HCT116 (cell line): ENCODE results near the gene DCTN2. TPM values are rescaled to one million over a fixed set of nuclear protein-coding genes. Genes with fewer than 3 reads are reported as not detected.
A peak's percentile ranks its signal among the peaks of the same experiment; 100 is the strongest.

ENCODE experiments used
- ATAC-seq: fragments of 200-7000 bp; cut with Tn5 transposase; 2 replicates; pipeline ENCODE4 v1.9.1; 2020; ENCODE audit warnings: mild to moderate bottlenecking, moderate library complexity
- BruUV-seq: library from RNA; stranded (reverse); fragments of 400-500 nt; replicated peaks from 2 replicates; lab custom pipeline; 2021; lab: Mats Ljungman, UMichigan
- CTCF ChIA-PET: fragments of 300-600 bp; sonication (Branson Sonifier 250); formaldehyde crosslinking; loops from one replicate; lab custom pipeline; 2021; ENCODE audit warnings: antibody characterized with exemption; lab: Charles Lee
- POLR2A ChIA-PET: fragments of 300-600, 350-600 bp; sonication (Branson Sonifier 250); formaldehyde crosslinking; loops from one replicate; lab custom pipeline; 2021; ENCODE audit warnings: antibody characterized with exemption; lab: Charles Lee
- RAD21 ChIA-PET, 2 experiments: fragments of 300-600 bp; sonication (Branson Sonifier 250); formaldehyde crosslinking; loops; one replicate each; lab custom pipeline; 2023; ENCODE audit warnings: low total read pairs in 2 of 2; ENCODE audit not compliant: uncharacterized antibody in 2 of 2, unreplicated experiment in 2 of 2, low non-redundant PET in 1 of 2; lab: Charles Lee
- DNase-seq: peaks from one replicate; pipeline ENCODE4 v3.0.0-alpha.2; 2010; ENCODE audit warnings: low read depth, low spot score
- H2AFZ ChIP-seq: fragments of 200-600 bp; shearing (Covaris generic), sonication (generic); 2 replicates; pipeline ENCODE4 v1.6.1; 2017; ENCODE audit warnings: low read depth, mixed run types, mixed read lengths, antibody characterized with exemption, low read length; ENCODE audit not compliant: poor library complexity, severe bottlenecking
- H3K27ac ChIP-seq: 2 replicates; pipeline ENCODE4 v1.5.1; 2012; ENCODE audit warnings: low read depth, low read length
- H3K27me3 ChIP-seq: fragments of 200-600 bp; sonication (generic); 2 replicates; pipeline ENCODE4 v1.6.1; 2016; ENCODE audit warnings: mixed run types, low read length, mixed read lengths; ENCODE audit not compliant: insufficient read depth
- H3K36me3 ChIP-seq, 2 experiments: fragments of 200-500 bp in 1 of 2; fragments of 200-600 bp in 1 of 2; sonication (Bioruptor generic) in 1 of 2; sonication (generic) in 1 of 2; 2 replicates each; pipeline versions ENCODE4 v1.5.1 to v1.6.1; 2014 to 2016; ENCODE audit warnings: low read length in 2 of 2, inconsistent platforms in 1 of 2, mixed read lengths in 1 of 2, mixed run types in 1 of 2; ENCODE audit not compliant: insufficient read depth in 2 of 2, control insufficient read depth in 1 of 2
- H3K4me1 ChIP-seq, 2 experiments: fragments of 200-600 bp in 1 of 2; sonication (generic) in 1 of 2; 2 replicates each; pipeline versions ENCODE4 v1.5.1 to v1.6.1; 2012 to 2017; ENCODE audit warnings: low read length in 2 of 2, inconsistent platforms in 1 of 2, mild to moderate bottlenecking in 1 of 2, mixed read lengths in 1 of 2, mixed run types in 1 of 2, moderate library complexity in 1 of 2; ENCODE audit not compliant: insufficient read depth in 2 of 2, control insufficient read depth in 1 of 2
- H3K4me2 ChIP-seq: fragments of 200-600 bp; sonication (generic); 2 replicates; pipeline ENCODE4 v1.6.1; 2017; ENCODE audit warnings: mixed run types, low read length, mixed read lengths
- H3K4me3 ChIP-seq, 2 experiments: fragments of 200-600 bp in 1 of 2; sonication (generic) in 1 of 2; replicated peaks in 1 of 2; 2 replicates each; pipeline ENCODE4 v1.5.1; 2011 to 2016; ENCODE audit warnings: low read length in 2 of 2, control low read depth in 1 of 2, low read depth in 1 of 2, mild to moderate bottlenecking in 1 of 2, mixed read lengths in 1 of 2, mixed run types in 1 of 2
- H3K79me2 ChIP-seq: fragments of 200-600 bp; sonication (generic); 2 replicates; pipeline ENCODE4 v1.6.1; 2017; ENCODE audit warnings: mild to moderate bottlenecking, mixed run types, low read length, moderate library complexity, mixed read lengths; ENCODE audit not compliant: insufficient read depth
- H3K9ac ChIP-seq: fragments of 200-600 bp; sonication (generic); 2 replicates; pipeline ENCODE4 v1.6.1; 2016; ENCODE audit warnings: low read length, mixed read lengths
- H3K9me2 ChIP-seq: fragments of 200-600 bp; sonication (generic), shearing (Covaris generic); 2 replicates; pipeline ENCODE4 v1.6.1; 2017; ENCODE audit warnings: mixed run types, mild to moderate bottlenecking, moderate library complexity; ENCODE audit not compliant: insufficient read depth
- H3K9me3 ChIP-seq, 2 experiments: fragments of 200-500 bp in 1 of 2; fragments of 200-600 bp in 1 of 2; sonication (Bioruptor generic) in 1 of 2; sonication (generic) in 1 of 2; 2 replicates each; pipeline ENCODE4 v1.6.1; 2014 to 2017; ENCODE audit warnings: low read length in 2 of 2, mixed read lengths in 2 of 2, inconsistent platforms in 1 of 2, low read depth in 1 of 2, mild to moderate bottlenecking in 1 of 2, mixed run types in 1 of 2, moderate library complexity in 1 of 2; ENCODE audit not compliant: control insufficient read depth in 1 of 2, insufficient read depth in 1 of 2
- H4K20me1 ChIP-seq: fragments of 200-600 bp; sonication (generic), shearing (Covaris generic); 2 replicates; pipeline ENCODE4 v1.6.1; 2017; ENCODE audit warnings: mixed run types, mild to moderate bottlenecking, moderate library complexity; ENCODE audit not compliant: insufficient read depth
- EGR1 ChIP-seq: IDR thresholded peaks from 2 replicates; pipeline ENCODE4 v1.6.1; 2012; ENCODE audit warnings: low read depth
- ELF1 ChIP-seq: IDR thresholded peaks from 2 replicates; pipeline ENCODE4 v1.6.1; 2012; ENCODE audit warnings: low read depth, borderline replicate concordance
- EZH2 ChIP-seq: fragments of 200-600 bp; sonication (generic); IDR thresholded peaks from 2 replicates; pipeline ENCODE4 v1.6.1; 2017; ENCODE audit warnings: antibody characterized with exemption, mixed run types
- EZH2phosphoT487 ChIP-seq: fragments of 200-600 bp; IDR thresholded peaks from 2 replicates; pipeline ENCODE4 v1.6.1; 2018; ENCODE audit warnings: antibody characterized with exemption, borderline replicate concordance
- FOSL1 ChIP-seq: IDR thresholded peaks from 2 replicates; pipeline ENCODE4 v1.6.1; 2012; ENCODE audit warnings: low read depth
- JUND ChIP-seq: IDR thresholded peaks from 2 replicates; pipeline ENCODE4 v1.6.1; 2012
- POLR2A ChIP-seq: IDR thresholded peaks from 2 replicates; pipeline ENCODE4 v1.7.0; 2011; ENCODE audit warnings: borderline replicate concordance; ENCODE audit not compliant: insufficient read depth, insufficient read length; ENCODE audit errors: extremely low read depth
- RAD21 ChIP-seq: IDR thresholded peaks from 2 replicates; pipeline ENCODE4 v1.6.1; 2012; ENCODE audit warnings: low read depth, mild to moderate bottlenecking
- SRF ChIP-seq: IDR thresholded peaks from 2 replicates; pipeline ENCODE4 v1.6.1; 2012; ENCODE audit warnings: low read depth
- TCF7L2 ChIP-seq: IDR thresholded peaks from 2 replicates; pipeline ENCODE4 v1.7.0; 2011; ENCODE audit warnings: borderline replicate concordance, inconsistent platforms; ENCODE audit not compliant: insufficient read depth, insufficient read length; ENCODE audit errors: extremely low read depth
- YY1 ChIP-seq: IDR thresholded peaks from 2 replicates; pipeline ENCODE4 v1.6.1; 2011; ENCODE audit warnings: low read length, low read depth, moderate library complexity, mild to moderate bottlenecking; ENCODE audit not compliant: insufficient replicate concordance; ENCODE audit errors: extremely low read depth
- ZFX ChIP-seq: fragments of 450-650 bp; IDR thresholded peaks from 2 replicates; pipeline ENCODE4 v1.6.1; 2017
- intact Hi-C: fragments of 100-400 bp; cut with micrococcal nuclease; formaldehyde crosslinking; loops from 2 replicates; pipeline ENCODE4 v1.10.0; 2022
- total RNA-seq: library from RNA; stranded (reverse); gene quantifications from one replicate; pipeline ENCODE4 v1.2.1, GENCODE V29; 2021; ENCODE audit not compliant: unreplicated experiment
- TF ChIP-seq, protein P1 (sequence below): IDR thresholded peaks from 2 replicates; pipeline ENCODE4 v1.6.1; 2012; ENCODE audit warnings: low read depth
- TF ChIP-seq, protein P2 (sequence below), 3 experiments: fragments of 200-600 bp in 1 of 3; sonication (generic) in 1 of 3; IDR thresholded peaks in 2 of 3; conservative IDR thresholded peaks in 1 of 3; 2 replicates each; pipeline ENCODE4 v1.5.1; 2012 to 2017; ENCODE audit warnings: low read depth in 2 of 3, low read length in 2 of 3, antibody characterized with exemption in 1 of 3, borderline replicate concordance in 1 of 3, control low read depth in 1 of 3, mild to moderate bottlenecking in 1 of 3, mixed read lengths in 1 of 3, mixed run types in 1 of 3, moderate library complexity in 1 of 3; ENCODE audit not compliant: insufficient read depth in 1 of 3
- TF ChIP-seq, protein P3 (sequence below): IDR thresholded peaks from 2 replicates; pipeline ENCODE4 v1.6.1; 2012

Gene DCTN2
- total RNA-seq, 1 experiment from 2014 or later, result 95.9 TPM

DNA sequence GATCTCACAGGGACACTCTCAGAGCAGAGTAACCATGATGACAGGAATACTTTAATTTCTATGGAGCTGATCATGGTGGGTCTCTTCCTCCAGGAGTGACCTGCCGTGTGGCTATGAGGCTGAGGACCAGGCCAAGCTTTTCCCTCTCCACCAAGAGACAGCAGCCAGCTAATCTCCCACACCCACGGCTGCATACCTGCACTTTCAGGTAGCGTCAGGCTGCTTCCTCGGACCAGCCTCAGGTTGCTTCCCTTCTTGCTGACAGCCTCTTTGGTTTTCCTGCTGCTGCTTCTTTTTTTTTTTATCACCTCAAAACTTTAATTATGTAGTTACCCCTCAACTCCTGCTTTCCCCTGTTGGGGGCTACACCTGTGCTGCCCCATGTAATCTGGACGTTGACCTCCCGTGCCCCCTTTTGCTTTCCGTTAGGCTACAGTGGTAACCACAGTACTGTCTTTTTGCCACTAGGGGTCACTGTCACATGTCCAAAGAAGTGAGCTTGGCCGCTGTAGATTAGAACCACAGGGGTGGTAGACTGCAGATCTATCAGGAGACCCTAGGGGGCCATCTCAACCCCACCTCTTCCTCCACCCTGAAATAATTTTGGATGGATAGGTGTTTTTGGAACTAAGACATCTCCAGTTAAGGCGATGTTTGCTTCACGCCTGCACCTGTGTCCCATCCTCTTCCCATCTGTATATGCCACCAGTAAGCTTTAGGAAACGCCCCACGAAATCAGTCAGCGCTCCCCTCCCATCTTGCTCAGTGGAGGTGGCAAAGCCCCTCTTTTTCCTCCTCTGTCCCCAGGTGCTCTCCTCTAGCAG, 36.2 kb upstream of the DCTN2 start:
- BruUV-seq, result no TSS peak
- intact Hi-C loops, result loop anchor here (1.0 to 5.0 kb wide), 4 partner anchors 38 to 159 kb away; partner anchors contain the start of genes B4GALNT1 and OS9
- ATAC-seq, result peak; percentile 99

More for the DNA sequence above, 36.2 kb upstream of the DCTN2 start:
- H3K9me2 ChIP-seq, result no peaks in the 10 kb centered on the region
- DNase-seq, result peak; percentile 76
- no peak overlapping the region for H3K27ac ChIP-seq
- H3K36me3 ChIP-seq, result peaks cover 0 to 8% of the 10 kb centered on the region in 2 experiments; a peak in 2 of 4 replicates
- no peak overlapping the region for H3K4me3 ChIP-seq
- H3K79me2 ChIP-seq, result no peaks in the 10 kb centered on the region
- no peak overlapping the region for H3K9ac ChIP-seq
- ChIA-PET CTCF (interaction anchor here (0.6 to 3.3 kb wide), 23 partner anchors 9 to 1267 kb away, joined by 3 to 18 read pairs (median 4); partner anchors contain the start of genes ARHGEF25, B4GALNT1, DCTN2 and DTX3), RAD21 (interaction anchor here (1.0 to 1.3 kb wide), 4 partner anchors 37 to 174 kb away, joined by 3 to 5 read pairs (median 3); partner anchors contain the start of gene B4GALNT1 (in 1 of the 2)), POLR2A (no interaction called here)
- H3K4me2 ChIP-seq, result no peak overlapping the region
- no peak for TF ChIP-seq JUND
- no peak for TF ChIP-seq ELF1
- TF ChIP-seq, protein P1, sequence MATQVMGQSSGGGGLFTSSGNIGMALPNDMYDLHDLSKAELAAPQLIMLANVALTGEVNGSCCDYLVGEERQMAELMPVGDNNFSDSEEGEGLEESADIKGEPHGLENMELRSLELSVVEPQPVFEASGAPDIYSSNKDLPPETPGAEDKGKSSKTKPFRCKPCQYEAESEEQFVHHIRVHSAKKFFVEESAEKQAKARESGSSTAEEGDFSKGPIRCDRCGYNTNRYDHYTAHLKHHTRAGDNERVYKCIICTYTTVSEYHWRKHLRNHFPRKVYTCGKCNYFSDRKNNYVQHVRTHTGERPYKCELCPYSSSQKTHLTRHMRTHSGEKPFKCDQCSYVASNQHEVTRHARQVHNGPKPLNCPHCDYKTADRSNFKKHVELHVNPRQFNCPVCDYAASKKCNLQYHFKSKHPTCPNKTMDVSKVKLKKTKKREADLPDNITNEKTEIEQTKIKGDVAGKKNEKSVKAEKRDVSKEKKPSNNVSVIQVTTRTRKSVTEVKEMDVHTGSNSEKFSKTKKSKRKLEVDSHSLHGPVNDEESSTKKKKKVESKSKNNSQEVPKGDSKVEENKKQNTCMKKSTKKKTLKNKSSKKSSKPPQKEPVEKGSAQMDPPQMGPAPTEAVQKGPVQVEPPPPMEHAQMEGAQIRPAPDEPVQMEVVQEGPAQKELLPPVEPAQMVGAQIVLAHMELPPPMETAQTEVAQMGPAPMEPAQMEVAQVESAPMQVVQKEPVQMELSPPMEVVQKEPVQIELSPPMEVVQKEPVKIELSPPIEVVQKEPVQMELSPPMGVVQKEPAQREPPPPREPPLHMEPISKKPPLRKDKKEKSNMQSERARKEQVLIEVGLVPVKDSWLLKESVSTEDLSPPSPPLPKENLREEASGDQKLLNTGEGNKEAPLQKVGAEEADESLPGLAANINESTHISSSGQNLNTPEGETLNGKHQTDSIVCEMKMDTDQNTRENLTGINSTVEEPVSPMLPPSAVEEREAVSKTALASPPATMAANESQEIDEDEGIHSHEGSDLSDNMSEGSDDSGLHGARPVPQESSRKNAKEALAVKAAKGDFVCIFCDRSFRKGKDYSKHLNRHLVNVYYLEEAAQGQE, result no peak
- no peak for TF ChIP-seq EZH2phosphoT487
- peak; percentile 93 for TF ChIP-seq RAD21
- no peak for TF ChIP-seq POLR2A
- TF ChIP-seq ZFX, result no peak
- TF ChIP-seq EGR1, result no peak
- no peak for TF ChIP-seq TCF7L2
- TF ChIP-seq YY1, result no peak
- TF ChIP-seq, protein P2, sequence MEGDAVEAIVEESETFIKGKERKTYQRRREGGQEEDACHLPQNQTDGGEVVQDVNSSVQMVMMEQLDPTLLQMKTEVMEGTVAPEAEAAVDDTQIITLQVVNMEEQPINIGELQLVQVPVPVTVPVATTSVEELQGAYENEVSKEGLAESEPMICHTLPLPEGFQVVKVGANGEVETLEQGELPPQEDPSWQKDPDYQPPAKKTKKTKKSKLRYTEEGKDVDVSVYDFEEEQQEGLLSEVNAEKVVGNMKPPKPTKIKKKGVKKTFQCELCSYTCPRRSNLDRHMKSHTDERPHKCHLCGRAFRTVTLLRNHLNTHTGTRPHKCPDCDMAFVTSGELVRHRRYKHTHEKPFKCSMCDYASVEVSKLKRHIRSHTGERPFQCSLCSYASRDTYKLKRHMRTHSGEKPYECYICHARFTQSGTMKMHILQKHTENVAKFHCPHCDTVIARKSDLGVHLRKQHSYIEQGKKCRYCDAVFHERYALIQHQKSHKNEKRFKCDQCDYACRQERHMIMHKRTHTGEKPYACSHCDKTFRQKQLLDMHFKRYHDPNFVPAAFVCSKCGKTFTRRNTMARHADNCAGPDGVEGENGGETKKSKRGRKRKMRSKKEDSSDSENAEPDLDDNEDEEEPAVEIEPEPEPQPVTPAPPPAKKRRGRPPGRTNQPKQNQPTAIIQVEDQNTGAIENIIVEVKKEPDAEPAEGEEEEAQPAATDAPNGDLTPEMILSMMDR (IDR thresholded peaks at IDR 0.05 in 2 of 3, conservative IDR thresholded peaks at IDR 0.05 in 1 of 3; ENCODE audit: borderline replicate concordance in 1 of 3, insufficient read depth in 1 of 3, low read depth in 2 of 3, low read length in 2 of 3), result peak; percentile 95 to 99 (median 98)
- TF ChIP-seq FOSL1, result no peak
- TF ChIP-seq, protein P3, sequence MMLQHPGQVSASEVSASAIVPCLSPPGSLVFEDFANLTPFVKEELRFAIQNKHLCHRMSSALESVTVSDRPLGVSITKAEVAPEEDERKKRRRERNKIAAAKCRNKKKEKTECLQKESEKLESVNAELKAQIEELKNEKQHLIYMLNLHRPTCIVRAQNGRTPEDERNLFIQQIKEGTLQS, result no peak
- no peak for TF ChIP-seq SRF
- no peak for TF ChIP-seq EZH2
- H3K27me3 ChIP-seq, result no peaks in the 10 kb centered on the region
- H2AFZ ChIP-seq, result no peak overlapping the region
- H3K9me3 ChIP-seq, result no peaks in the 10 kb centered on the region
- H3K4me1 ChIP-seq, result no peaks in the 10 kb centered on the region
- H4K20me1 ChIP-seq, result no peaks in the 10 kb centered on the region
